MM.1S (cell line): Measurements from ENCODE around the gene NEGR1.

Source experiments
- CTCF ChIP-seq: fragments of 300-600 bp; sonication (generic); IDR thresholded peaks from 2 replicates; pipeline ENCODE4 v1.5.1; 2016; ENCODE audit warnings: antibody characterized with exemption, low read length, mixed read lengths
- EZH2 ChIP-seq: fragments of 300-600 bp; sonication (generic); optimal IDR thresholded peaks from 2 replicates; pipeline ENCODE3; 2017; ENCODE audit warnings: low read depth, mild to moderate bottlenecking, antibody characterized with exemption, low read length, mixed read lengths
- EZH2phosphoT487 ChIP-seq: fragments of 300-600 bp; sonication (generic); IDR thresholded peaks from 2 replicates; pipeline ENCODE4 v1.6.1; 2018; ENCODE audit warnings: antibody characterized with exemption, low read length

GRCh38 chr1:71377886-71378285, 904.5 kb downstream of the NEGR1 start:
- TF ChIP-seq CTCF (no peak), EZH2 (no peak), EZH2phosphoT487 (no peak)
